ENCODE data around the gene TNFRSF6B. TPM values are rescaled to one million over a fixed set of nuclear protein-coding genes. Genes with fewer than 3 reads are reported as not detected.

The TNFRSF6B gene
- polyA plus RNA-seq, 1 of the 3 experiments (the other 2 are of a cell fraction): 9.4 TPM

DNA sequence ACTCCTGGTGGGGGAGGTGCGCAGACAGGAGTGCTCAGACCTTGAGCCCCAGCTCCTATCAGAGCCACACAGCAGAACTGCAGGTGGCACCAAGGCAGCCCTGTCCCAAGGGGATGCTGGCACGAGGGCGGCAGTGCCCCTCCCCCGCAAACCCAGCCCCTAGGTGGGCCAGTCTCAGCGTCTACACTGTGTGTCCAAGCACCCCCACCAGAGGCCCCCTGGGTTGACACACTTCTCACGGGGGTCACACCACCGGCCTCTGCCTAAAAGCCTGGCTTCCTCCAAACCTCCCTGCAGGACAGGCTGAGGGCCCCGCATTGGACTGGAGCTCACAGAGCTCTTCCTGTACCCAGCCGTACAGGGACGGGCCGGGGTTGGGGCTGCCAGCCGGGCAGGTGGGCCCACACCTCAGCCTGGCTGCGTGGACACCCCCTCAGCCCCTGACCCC is 51.2 kb downstream of the TNFRSF6B start:
- no peaks in the 10 kb centered on the region; the same call in 1 of the 2 replicates for H3K79me2 ChIP-seq (ENCODE audit: insufficient read depth)
- no peak for TF ChIP-seq JUND (IDR thresholded peaks at IDR 0.05)
- TF ChIP-seq SMC3 (IDR thresholded peaks at IDR 0.05; ENCODE audit: low read depth, low read length): no peak
- TF ChIP-seq, protein P1, sequence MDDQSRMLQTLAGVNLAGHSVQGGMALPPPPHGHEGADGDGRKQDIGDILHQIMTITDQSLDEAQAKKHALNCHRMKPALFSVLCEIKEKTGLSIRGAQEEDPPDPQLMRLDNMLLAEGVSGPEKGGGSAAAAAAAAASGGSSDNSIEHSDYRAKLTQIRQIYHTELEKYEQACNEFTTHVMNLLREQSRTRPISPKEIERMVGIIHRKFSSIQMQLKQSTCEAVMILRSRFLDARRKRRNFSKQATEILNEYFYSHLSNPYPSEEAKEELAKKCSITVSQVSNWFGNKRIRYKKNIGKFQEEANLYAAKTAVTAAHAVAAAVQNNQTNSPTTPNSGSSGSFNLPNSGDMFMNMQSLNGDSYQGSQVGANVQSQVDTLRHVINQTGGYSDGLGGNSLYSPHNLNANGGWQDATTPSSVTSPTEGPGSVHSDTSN (IDR thresholded peaks at IDR 0.05): no peak
- TF ChIP-seq EZH2phosphoT487 (IDR thresholded peaks at IDR 0.05; ENCODE audit: borderline replicate concordance, low read depth): no peak
- TF ChIP-seq, protein P2, sequence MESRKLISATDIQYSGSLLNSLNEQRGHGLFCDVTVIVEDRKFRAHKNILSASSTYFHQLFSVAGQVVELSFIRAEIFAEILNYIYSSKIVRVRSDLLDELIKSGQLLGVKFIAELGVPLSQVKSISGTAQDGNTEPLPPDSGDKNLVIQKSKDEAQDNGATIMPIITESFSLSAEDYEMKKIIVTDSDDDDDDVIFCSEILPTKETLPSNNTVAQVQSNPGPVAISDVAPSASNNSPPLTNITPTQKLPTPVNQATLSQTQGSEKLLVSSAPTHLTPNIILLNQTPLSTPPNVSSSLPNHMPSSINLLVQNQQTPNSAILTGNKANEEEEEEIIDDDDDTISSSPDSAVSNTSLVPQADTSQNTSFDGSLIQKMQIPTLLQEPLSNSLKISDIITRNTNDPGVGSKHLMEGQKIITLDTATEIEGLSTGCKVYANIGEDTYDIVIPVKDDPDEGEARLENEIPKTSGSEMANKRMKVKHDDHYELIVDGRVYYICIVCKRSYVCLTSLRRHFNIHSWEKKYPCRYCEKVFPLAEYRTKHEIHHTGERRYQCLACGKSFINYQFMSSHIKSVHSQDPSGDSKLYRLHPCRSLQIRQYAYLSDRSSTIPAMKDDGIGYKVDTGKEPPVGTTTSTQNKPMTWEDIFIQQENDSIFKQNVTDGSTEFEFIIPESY (IDR thresholded peaks at IDR 0.05; ENCODE audit: borderline replicate concordance, low read depth): no peak
- no peak for TF ChIP-seq NRF1 (IDR thresholded peaks at IDR 0.05; ENCODE audit: low read depth, low read length)
- TF ChIP-seq CHD2 (IDR thresholded peaks at IDR 0.05; ENCODE audit: low read length, partially characterized antibody): no peak
- TF ChIP-seq FOXM1 (IDR thresholded peaks at IDR 0.05; ENCODE audit: low read depth): no peak
- TF ChIP-seq RCOR1 (IDR thresholded peaks at IDR 0.05; ENCODE audit: low read length): no peak
- TF ChIP-seq, protein P3, sequence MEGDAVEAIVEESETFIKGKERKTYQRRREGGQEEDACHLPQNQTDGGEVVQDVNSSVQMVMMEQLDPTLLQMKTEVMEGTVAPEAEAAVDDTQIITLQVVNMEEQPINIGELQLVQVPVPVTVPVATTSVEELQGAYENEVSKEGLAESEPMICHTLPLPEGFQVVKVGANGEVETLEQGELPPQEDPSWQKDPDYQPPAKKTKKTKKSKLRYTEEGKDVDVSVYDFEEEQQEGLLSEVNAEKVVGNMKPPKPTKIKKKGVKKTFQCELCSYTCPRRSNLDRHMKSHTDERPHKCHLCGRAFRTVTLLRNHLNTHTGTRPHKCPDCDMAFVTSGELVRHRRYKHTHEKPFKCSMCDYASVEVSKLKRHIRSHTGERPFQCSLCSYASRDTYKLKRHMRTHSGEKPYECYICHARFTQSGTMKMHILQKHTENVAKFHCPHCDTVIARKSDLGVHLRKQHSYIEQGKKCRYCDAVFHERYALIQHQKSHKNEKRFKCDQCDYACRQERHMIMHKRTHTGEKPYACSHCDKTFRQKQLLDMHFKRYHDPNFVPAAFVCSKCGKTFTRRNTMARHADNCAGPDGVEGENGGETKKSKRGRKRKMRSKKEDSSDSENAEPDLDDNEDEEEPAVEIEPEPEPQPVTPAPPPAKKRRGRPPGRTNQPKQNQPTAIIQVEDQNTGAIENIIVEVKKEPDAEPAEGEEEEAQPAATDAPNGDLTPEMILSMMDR (IDR thresholded peaks at IDR 0.05): no peak
- no peak for TF ChIP-seq FOXJ3 (CRISPR knock-in tag; IDR thresholded peaks at IDR 0.05)
- no peak for TF ChIP-seq TEAD4 (IDR thresholded peaks at IDR 0.05; ENCODE audit: borderline replicate concordance, insufficient read depth)
- no peak for TF ChIP-seq MXI1 (IDR thresholded peaks at IDR 0.05; ENCODE audit: low read depth, low read length)
- no peak for TF ChIP-seq ELF1 (IDR thresholded peaks at IDR 0.05)
- TF ChIP-seq, protein P4, sequence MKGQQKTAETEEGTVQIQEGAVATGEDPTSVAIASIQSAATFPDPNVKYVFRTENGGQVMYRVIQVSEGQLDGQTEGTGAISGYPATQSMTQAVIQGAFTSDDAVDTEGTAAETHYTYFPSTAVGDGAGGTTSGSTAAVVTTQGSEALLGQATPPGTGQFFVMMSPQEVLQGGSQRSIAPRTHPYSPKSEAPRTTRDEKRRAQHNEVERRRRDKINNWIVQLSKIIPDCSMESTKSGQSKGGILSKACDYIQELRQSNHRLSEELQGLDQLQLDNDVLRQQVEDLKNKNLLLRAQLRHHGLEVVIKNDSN (IDR thresholded peaks at IDR 0.05; ENCODE audit: borderline replicate concordance, low read depth): no peak
- no peak overlapping the region for H3K9ac ChIP-seq
- peaks cover 12% of the 10 kb centered on the region for H3F3A ChIP-seq (replicated peaks; ENCODE audit: insufficient read depth)
- peaks cover 4% of the 10 kb centered on the region; the same call in 1 of the 2 replicates for H4K20me1 ChIP-seq (ENCODE audit: insufficient read depth)
- H3K4me1 ChIP-seq (ENCODE audit: control insufficient read depth in 1 of 2, insufficient read depth in 2 of 2, low read depth in 1 of 2, low read length in 1 of 2): no peaks in the 10 kb centered on the region; a peak in 1 of 4 replicates
- no peak overlapping the region for H2AFZ ChIP-seq (ENCODE audit: low read depth)
- H3K4me3 ChIP-seq (ENCODE audit: low read depth in 2 of 2, low read length in 1 of 2): no peak overlapping the region
- peaks cover 15% of the 10 kb centered on the region in 2 experiments for H3K36me3 ChIP-seq (replicated peaks in 1 of 2; ENCODE audit: control insufficient read depth in 1 of 2, insufficient read depth in 2 of 2, low read length in 1 of 2)
- no peaks in the 10 kb centered on the region for H3K9me2 ChIP-seq
- no peak overlapping the region for H3K27ac ChIP-seq (ENCODE audit: low read depth in 2 of 2, low read length in 1 of 2)
- no peak overlapping the region for H3K4me2 ChIP-seq
- POLR2A ChIA-PET: no interaction called here
- CTCF ChIA-PET: no interaction called here
- H3K27me3 ChIP-seq (ENCODE audit: insufficient read depth): no peaks in the 10 kb centered on the region
- H3K9me3 ChIP-seq: no peaks in the 10 kb centered on the region
- peak; percentile 44 for DNase-seq
- 82% methylated on average over 9 of the region's 13 CpGs for WGBS (ENCODE audit: low lambda C conversion rate)

Small RNAs within 50 kb of the gene (small RNA-seq; reads per million reads assigned to genes)
- gene LIME1 (0 to 2.3 (median 0) reads per million in 7 experiments), gene TNFRSF6B (0 reads per million in 7 experiments)

Other genes starting within 250 kb of the TNFRSF6B start
- gene KCNQ2, start 224.0 kb upstream of the TNFRSF6B start, polyA plus RNA-seq (2012; rRNA removed): 3.9 and 8.3 TPM in 2 replicates
- 9.2 and 16.5 TPM in 2 replicates for gene EEF1A2, start 197.6 kb upstream of the TNFRSF6B start, polyA plus RNA-seq (2012; rRNA removed)
- gene PPDPF, start 175.9 kb upstream of the TNFRSF6B start, polyA plus RNA-seq (2012; rRNA removed): 20.0 and 71.4 TPM in 2 replicates
- gene PTK6, start 159.3 kb upstream of the TNFRSF6B start, polyA plus RNA-seq (2012; rRNA removed): 0.07 and 0.13 TPM in 2 replicates
- not detected in 2 replicates for gene SRMS, start 148.9 kb upstream of the TNFRSF6B start, polyA plus RNA-seq (2012; rRNA removed)
- gene FNDC11, start 142.5 kb upstream of the TNFRSF6B start, polyA plus RNA-seq (2012; rRNA removed): 4.5 and 5.5 TPM in 2 replicates
- gene HELZ2, start 122.4 kb upstream of the TNFRSF6B start, polyA plus RNA-seq (2012; rRNA removed): 5.5 and 7.6 TPM in 2 replicates
- 5.6 and 6.5 TPM in 2 replicates for gene GMEB2, start 69.6 kb upstream of the TNFRSF6B start, polyA plus RNA-seq (2012; rRNA removed)
- 89.8 and 111 TPM in 2 replicates for gene STMN3, start 43.2 kb upstream of the TNFRSF6B start, polyA plus RNA-seq (2012; rRNA removed)
- gene RTEL1, start 38.3 kb upstream of the TNFRSF6B start, polyA plus RNA-seq (2012; rRNA removed): 9.9 and 12.9 TPM in 2 replicates
- gene ARFRP1, start 11.3 kb downstream of the TNFRSF6B start, polyA plus RNA-seq (2012; rRNA removed): 65.4 and 72.8 TPM in 2 replicates
- 33.7 and 36.8 TPM in 2 replicates for gene ZGPAT, start 11.4 kb downstream of the TNFRSF6B start, polyA plus RNA-seq (2012; rRNA removed)
- gene LIME1, start 40.0 kb downstream of the TNFRSF6B start, polyA plus RNA-seq (2012; rRNA removed): 10.9 and 12.3 TPM in 2 replicates
- 75.5 and 90.9 TPM in 2 replicates for gene SLC2A4RG, start 43.1 kb downstream of the TNFRSF6B start, polyA plus RNA-seq (2012; rRNA removed)
- gene ZBTB46, start 134.6 kb downstream of the TNFRSF6B start, polyA plus RNA-seq (2012; rRNA removed): 0.11 and 0.15 TPM in 2 replicates
- gene ABHD16B, start 164.8 kb downstream of the TNFRSF6B start, polyA plus RNA-seq (2012; rRNA removed): not detected in 2 replicates
- 137 and 161 TPM in 2 replicates for gene TPD52L2, start 168.6 kb downstream of the TNFRSF6B start, polyA plus RNA-seq (2012; rRNA removed)
- gene DNAJC5, start 198.5 kb downstream of the TNFRSF6B start, polyA plus RNA-seq (2012; rRNA removed): 24.2 and 26.2 TPM in 2 replicates

Data from SK-N-SH (cell line).